HK-2 (cell line): Measurements from ENCODE around the gene FAM168A.

Experiments
- DNase-seq: peaks from one replicate; pipeline ENCODE4 v3.0.0-alpha.2; 2018; ENCODE audit not compliant: unreplicated experiment

Gene FAM168A

GRCh38 chr11:73597956-73598718 is at the start of gene FAM168A:
TSS of gene FAM168A (minus strand) at chr11:73598112. CDS start at chr11:73468474, 129,638 bp downstream.
- peak; percentile 91 for DNase-seq

- DNase-seq: no peak
Measured at GRCh38 chr11:73647459-73648100, 49.7 kb upstream of the FAM168A start.

GRCh38 chr11:73645972-73646631 is 48.2 kb upstream of the FAM168A start, which contains the start of gene PLEKHB1:
TSS of gene PLEKHB1 (plus strand) at chr11:73646581. CDS start at chr11:73646609, 28 bp downstream.
- DNase-seq: no peak

- no peak for DNase-seq
Measured at GRCh38 chr11:73645121-73645969, 47.4 kb upstream of the FAM168A start.

GRCh38 chr11:73641668-73642067 is 43.8 kb upstream of the FAM168A start:
- DNase-seq: no peak

GRCh38 chr11:73640592-73640991 is 42.7 kb upstream of the FAM168A start:
- no peak for DNase-seq

- no peak for DNase-seq
Measured at GRCh38 chr11:73637012-73637411, 39.1 kb upstream of the FAM168A start.

GRCh38 chr11:73636249-73636648 is 38.3 kb upstream of the FAM168A start:
- DNase-seq: no peak

- DNase-seq: no peak
Measured at GRCh38 chr11:73635721-73636120, 37.8 kb upstream of the FAM168A start.

GRCh38 chr11:73633999-73634398 is 36.1 kb upstream of the FAM168A start:
- DNase-seq: no peak

GRCh38 chr11:73632996-73633395 is 35.1 kb upstream of the FAM168A start:
- no peak for DNase-seq

- no peak for DNase-seq
Measured at GRCh38 chr11:73629907-73630306, 32.0 kb upstream of the FAM168A start.

GRCh38 chr11:73625696-73626318 is 27.9 kb upstream of the FAM168A start:
- DNase-seq: peak; percentile 54

- DNase-seq: no peak
Measured at GRCh38 chr11:73623686-73624085, 25.8 kb upstream of the FAM168A start.

GRCh38 chr11:73622926-73623593 is 25.1 kb upstream of the FAM168A start:
- no peak for DNase-seq

- no peak for DNase-seq
Measured at GRCh38 chr11:73614591-73614990, 16.7 kb upstream of the FAM168A start.

GRCh38 chr11:73612601-73613140 is 14.8 kb upstream of the FAM168A start:
- no peak for DNase-seq

GRCh38 chr11:73598719-73599379 is 937 bp upstream of the FAM168A start:
- no peak for DNase-seq

- DNase-seq: no peak
Measured at GRCh38 chr11:73597336-73597955, 466 bp downstream of the FAM168A start.
